BLaER1 treated with 17β-estradiol and CSF1 and Interleukin-3, amounts not matched to agents 10 nM and 100 nM (cell line): ENCODE results near the gene RFFL.
"Not testable (repeated sequence)": the region's sequence is repeated elsewhere in the genome, so short reads cannot be mapped to it uniquely, and the experiment has no call there.

Experiments
- H3K27ac ChIP-seq, 11 experiments: shearing (Covaris generic); formaldehyde crosslinking; 2 replicates each; pipeline ENCODE4 v1.8.1; 2022
- H3K27me3 ChIP-seq, 11 experiments: shearing (Covaris generic); formaldehyde crosslinking; 2 replicates each; pipeline ENCODE4 v1.8.1; 2022
- H3K36me3 ChIP-seq, 11 experiments: shearing (Covaris generic); formaldehyde crosslinking; 2 replicates each; pipeline ENCODE4 v1.8.1; 2022
- H3K4me1 ChIP-seq, 10 experiments: shearing (Covaris generic); formaldehyde crosslinking; 2 replicates each; pipeline ENCODE4 v1.8.1; 2022
- H3K4me2 ChIP-seq, 11 experiments: shearing (Covaris generic); formaldehyde crosslinking; 2 replicates each; pipeline ENCODE4 v1.8.1; 2022
- H3K4me3 ChIP-seq, 10 experiments: shearing (Covaris generic); formaldehyde crosslinking; 2 replicates each; pipeline ENCODE4 v1.8.1; 2022
- H3K9ac ChIP-seq, 11 experiments: shearing (Covaris generic); formaldehyde crosslinking; 2 replicates each; pipeline ENCODE4 v1.8.1; 2022
- H3K9me3 ChIP-seq, 11 experiments: shearing (Covaris generic); formaldehyde crosslinking; replicated peaks in 1 of 11; 2 replicates each; pipeline ENCODE4 v1.8.1; 2022
- H4K20me1 ChIP-seq, 11 experiments: shearing (Covaris generic); formaldehyde crosslinking; 2 replicates each; pipeline ENCODE4 v1.8.1; 2022
- Cebpa-rat ChIP-seq, 11 experiments: shearing (Covaris generic); IDR thresholded peaks; 2 replicates each; pipeline ENCODE4 v1.8.1; 2022

Gene RFFL

GRCh38 chr17:35041390-35041789, 22.1 kb downstream of the RFFL start:
- Histone ChIP-seq H3K9ac (no peak overlapping the region), H3K4me2 (no peak overlapping the region), H3K4me1 (peaks cover 0 to 19% (median 10%) of the 10 kb centered on the region in 10 experiments; a peak in 14 of 20 replicates), H3K4me3 (no peak overlapping the region), H3K27me3 (no peaks in the 10 kb centered on the region), H3K9me3 (no peaks in the 10 kb centered on the region), H3K27ac (no peak overlapping the region), H3K36me3 (peaks cover 0 to 46% (median 8%) of the 10 kb centered on the region in 11 experiments; a peak in 10 of 22 replicates), H4K20me1 (peaks cover 0 to 89% (median 61%) of the 10 kb centered on the region in 11 experiments; a peak in 15 of 22 replicates)
- TF ChIP-seq Cebpa-rat (IDR thresholded peaks at IDR 0.05): no peak

GRCh38 chr17:35038453-35038852, 25.1 kb downstream of the RFFL start:
- H3K4me1 ChIP-seq: peaks cover 0 to 13% (median 1%) of the 10 kb centered on the region in 10 experiments; a peak in 10 of 20 replicates
- no peaks in the 10 kb centered on the region for H3K9me3 ChIP-seq
- H3K4me2 ChIP-seq: no peak overlapping the region
- H3K9ac ChIP-seq: no peak overlapping the region
- H4K20me1 ChIP-seq: peaks cover 0 to 86% (median 45%) of the 10 kb centered on the region in 11 experiments; a peak in 14 of 22 replicates
- no peak overlapping the region for H3K27ac ChIP-seq
- no peaks in the 10 kb centered on the region for H3K27me3 ChIP-seq
- no peak for TF ChIP-seq Cebpa-rat (IDR thresholded peaks at IDR 0.05)
- H3K4me3 ChIP-seq: no peak overlapping the region
- peaks cover 0 to 66% (median 18%) of the 10 kb centered on the region in 11 experiments; a peak in 15 of 22 replicates for H3K36me3 ChIP-seq

- H3K27ac ChIP-seq: no peak overlapping the region
- H3K4me3 ChIP-seq: no peak overlapping the region
- H3K4me2 ChIP-seq: no peak overlapping the region
- H3K36me3 ChIP-seq: peaks cover 0 to 69% (median 34%) of the 10 kb centered on the region in 11 experiments; a peak in 17 of 22 replicates
- no peaks in the 10 kb centered on the region for H3K27me3 ChIP-seq
- no peak overlapping the region for H3K9ac ChIP-seq
- H3K4me1 ChIP-seq: peaks cover 0 to 57% (median 21%) of the 10 kb centered on the region in 10 experiments; a peak in 13 of 20 replicates
- no peak for TF ChIP-seq Cebpa-rat (IDR thresholded peaks at IDR 0.05)
- H4K20me1 ChIP-seq: peaks cover 0 to 63% (median 15%) of the 10 kb centered on the region in 11 experiments; a peak in 13 of 22 replicates
- no peaks in the 10 kb centered on the region for H3K9me3 ChIP-seq
Measured at GRCh38 chr17:35030780-35031179, 32.7 kb downstream of the RFFL start.

- Histone ChIP-seq H3K27ac (peak overlapping the region in 2 of 11 experiments; percentile 23 to 28; a peak in 5 of 22 replicates), H3K36me3 (peaks cover 0 to 73% (median 38%) of the 10 kb centered on the region in 11 experiments; a peak in 17 of 22 replicates), H4K20me1 (peaks cover 0 to 45% (median 13%) of the 10 kb centered on the region in 11 experiments; a peak in 13 of 22 replicates), H3K4me3 (no peak overlapping the region), H3K9me3 (no peaks in the 10 kb centered on the region), H3K27me3 (no peaks in the 10 kb centered on the region), H3K4me2 (peak overlapping the region in 4 of 11 experiments; percentile 24 to 68 (median 57); a peak in 6 of 22 replicates), H3K9ac (no peak overlapping the region), H3K4me1 (peaks cover 0 to 60% (median 30%) of the 10 kb centered on the region in 10 experiments; a peak in 17 of 20 replicates)
- no peak for TF ChIP-seq Cebpa-rat (IDR thresholded peaks at IDR 0.05)
Measured at GRCh38 chr17:35028531-35029262, 34.8 kb downstream of the RFFL start.

GRCh38 chr17:35028097-35028496, 35.4 kb downstream of the RFFL start:
- peaks cover 4 to 60% (median 32%) of the 10 kb centered on the region in 10 experiments for H3K4me1 ChIP-seq
- peak overlapping the region in 3 of 11 experiments; percentile 27 to 68 (median 65); a peak in 5 of 22 replicates for H3K4me2 ChIP-seq
- peaks cover 0 to 39% (median 13%) of the 10 kb centered on the region in 11 experiments; a peak in 13 of 22 replicates for H4K20me1 ChIP-seq
- not testable (repeated sequence) for H3K9me3 ChIP-seq, H3K4me3 ChIP-seq, H3K27me3 ChIP-seq, H3K9ac ChIP-seq
- H3K27ac ChIP-seq: peak overlapping the region in 2 of 11 experiments; percentile 4 to 28; a peak in 4 of 22 replicates
- peaks cover 0 to 70% (median 38%) of the 10 kb centered on the region in 11 experiments; a peak in 17 of 22 replicates for H3K36me3 ChIP-seq

GRCh38 chr17:35025541-35025940, 38.0 kb downstream of the RFFL start:
- H3K9me3 ChIP-seq: no peaks in the 10 kb centered on the region
- peaks cover 0 to 33% (median 8%) of the 10 kb centered on the region in 11 experiments; a peak in 12 of 22 replicates for H4K20me1 ChIP-seq
- no peak overlapping the region for H3K9ac ChIP-seq
- peaks cover 16 to 67% (median 40%) of the 10 kb centered on the region in 10 experiments for H3K4me1 ChIP-seq
- H3K4me2 ChIP-seq: no peak overlapping the region
- no peak for TF ChIP-seq Cebpa-rat (IDR thresholded peaks at IDR 0.05)
- no peak overlapping the region for H3K27ac ChIP-seq
- H3K36me3 ChIP-seq: peaks cover 7 to 66% (median 44%) of the 10 kb centered on the region in 11 experiments; a peak in 20 of 22 replicates
- H3K4me3 ChIP-seq: no peak overlapping the region
- H3K27me3 ChIP-seq: no peaks in the 10 kb centered on the region

- Histone ChIP-seq H3K4me3 (no peak overlapping the region), H3K9ac (peak overlapping the region in 9 of 11 experiments; percentile 7 to 76 (median 72); a peak in 11 of 22 replicates), H3K27me3 (no peaks in the 10 kb centered on the region), H4K20me1 (peaks cover 0 to 29% (median 1%) of the 10 kb centered on the region in 11 experiments; a peak in 9 of 22 replicates), H3K4me2 (peak overlapping the region in 10 of 11 experiments; percentile 71 to 92 (median 80); a peak in 18 of 22 replicates), H3K27ac (peak overlapping the region in 10 of 11 experiments; percentile 63 to 88 (median 84); a peak in 20 of 22 replicates), H3K36me3 (peaks cover 14 to 82% (median 64%) of the 10 kb centered on the region in 11 experiments; a peak in 21 of 22 replicates), H3K9me3 (no peaks in the 10 kb centered on the region), H3K4me1 (peaks cover 16 to 59% (median 34%) of the 10 kb centered on the region in 10 experiments)
- TF ChIP-seq Cebpa-rat (IDR thresholded peaks at IDR 0.05): no peak; a peak in 1 of 22 replicates
Measured at GRCh38 chr17:35023538-35023937, 40.0 kb downstream of the RFFL start.

- peaks cover 14 to 87% (median 73%) of the 10 kb centered on the region in 11 experiments; a peak in 21 of 22 replicates for H3K36me3 ChIP-seq
- no peaks in the 10 kb centered on the region for H3K27me3 ChIP-seq
- TF ChIP-seq Cebpa-rat (IDR thresholded peaks at IDR 0.05): peak in 9 of 11 experiments; percentile 27 to 88 (median 77); a peak in 11 of 22 replicates
- H3K27ac ChIP-seq: peak overlapping the region; percentile 58 to 88 (median 83)
- no peaks in the 10 kb centered on the region for H3K9me3 ChIP-seq
- H4K20me1 ChIP-seq: peaks cover 0 to 29% (median 0%) of the 10 kb centered on the region in 11 experiments; a peak in 6 of 22 replicates
- peak overlapping the region; percentile 8 to 76 (median 70); a peak in 20 of 22 replicates for H3K9ac ChIP-seq
- peaks cover 16 to 49% (median 32%) of the 10 kb centered on the region in 10 experiments for H3K4me1 ChIP-seq
- H3K4me2 ChIP-seq: peak overlapping the region; percentile 71 to 92 (median 81)
- peak overlapping the region in 1 of 10 experiments; percentile 35; a peak in 4 of 20 replicates for H3K4me3 ChIP-seq
Measured at GRCh38 chr17:35022536-35023063, 40.9 kb downstream of the RFFL start.
